ENCODE measurements around the gene BUD13. TPM values are rescaled to one million over a fixed set of nuclear protein-coding genes. Genes with fewer than 3 reads are reported as not detected.

BUD13 gene
- total and polyA plus RNA-seq, 2 of the 13 experiments (the other 11 are each of a cell fraction or from before 2014, with no cell fraction given) = 13.3 to 25.9 TPM

GRCh38 chr11:116791002-116791812 is 18.4 kb upstream of the BUD13 start (continued):
- TF ChIP-seq RARA (CRISPR knock-in tag; IDR thresholded peaks at IDR 0.05) = peak; percentile 40; the same call in 1 of the 2 replicates
- peak; percentile 23 for TF ChIP-seq RBM39 (IDR thresholded peaks at IDR 0.05; ENCODE audit: low read depth, low read length, poor library complexity, severe bottlenecking)
- TF ChIP-seq RNF219 (CRISPR knock-in tag; IDR thresholded peaks at IDR 0.05) = no peak
- TF ChIP-seq ATF3 (CRISPR knock-in tag; IDR thresholded peaks at IDR 0.05) = no peak
- peak; percentile 28; the same call in 1 of the 2 replicates for TF ChIP-seq ELF1 (CRISPR knock-in tag; IDR thresholded peaks at IDR 0.05)
- peak; percentile 18; the same call in 1 of the 2 replicates for TF ChIP-seq BCL6 (CRISPR knock-in tag; IDR thresholded peaks at IDR 0.05)
- no peak for TF ChIP-seq ZNF7 (CRISPR knock-in tag; IDR thresholded peaks at IDR 0.05)
- no peak for TF ChIP-seq SETDB1 (CRISPR knock-in tag; IDR thresholded peaks at IDR 0.05; ENCODE audit: borderline replicate concordance)
- no peak for TF ChIP-seq GMEB1 (CRISPR knock-in tag; IDR thresholded peaks at IDR 0.05; ENCODE audit: borderline replicate concordance)
- TF ChIP-seq KLF11 (CRISPR knock-in tag; IDR thresholded peaks at IDR 0.05) = no peak
- TF ChIP-seq ZNF281 (CRISPR knock-in tag; IDR thresholded peaks at IDR 0.05; ENCODE audit: borderline replicate concordance) = no peak
- no peak for TF ChIP-seq ZBTB37 (CRISPR knock-in tag; IDR thresholded peaks at IDR 0.05)
- no peak for TF ChIP-seq CHCHD3 (CRISPR knock-in tag; IDR thresholded peaks at IDR 0.05)
- no peak for TF ChIP-seq ZEB1 (IDR thresholded peaks at IDR 0.05; ENCODE audit: insufficient replicate concordance, low read depth)
- peak; percentile 49; the same call in 1 of the 2 replicates for TF ChIP-seq ZSCAN21 (CRISPR knock-in tag; IDR thresholded peaks at IDR 0.05; ENCODE audit: borderline replicate concordance)
- TF ChIP-seq MAF1 (CRISPR knock-in tag; IDR thresholded peaks at IDR 0.05; ENCODE audit: borderline replicate concordance) = no peak
- TF ChIP-seq ZFP36 (IDR thresholded peaks at IDR 0.05; ENCODE audit: borderline replicate concordance, low read depth, low read length, partially characterized antibody) = no peak
- no peak for TF ChIP-seq JUN (CRISPR knock-in tag; IDR thresholded peaks at IDR 0.05)

Data from HepG2 (cell line).